GM19099 (cell line): ENCODE data around the gene GPR137.

Experiments
- POLR2A ChIP-seq: IDR thresholded peaks from 3 replicates; pipeline ENCODE4 v1.6.1; 2011; ENCODE audit warnings: low read depth; ENCODE audit not compliant: insufficient read length; ENCODE audit errors: extremely low read depth

The GPR137 gene

GRCh38 chr11:64266339-64266738, 19.3 kb upstream of the GPR137 start:
- TF ChIP-seq POLR2A = no peak

- TF ChIP-seq POLR2A = no peak
These were observed 18.3 kb upstream of the GPR137 start for GRCh38 chr11:64267207-64267945.

- TF ChIP-seq POLR2A = no peak
These were observed 17.4 kb upstream of the GPR137 start for GRCh38 chr11:64268025-64268892.

GRCh38 chr11:64268893-64269539, 16.6 kb upstream of the GPR137 start:
- TF ChIP-seq POLR2A = no peak

GRCh38 chr11:64269540-64270220, 16.0 kb upstream of the GPR137 start:
- TF ChIP-seq POLR2A = peak; percentile 63

GRCh38 chr11:64275031-64275800, 10.4 kb upstream of the GPR137 start:
- no peak for TF ChIP-seq POLR2A

- TF ChIP-seq POLR2A = no peak
These were observed 9.8 kb upstream of the GPR137 start for GRCh38 chr11:64275841-64276240.

- no peak for TF ChIP-seq POLR2A
These were observed 8.8 kb upstream of the GPR137 start for GRCh38 chr11:64276653-64277431.

GRCh38 chr11:64278576-64279190, 7.0 kb upstream of the GPR137 start:
- TF ChIP-seq POLR2A = no peak

GRCh38 chr11:64281957-64282770, 3.5 kb upstream of the GPR137 start:
- no peak for TF ChIP-seq POLR2A

GRCh38 chr11:64283092-64283491, 2.6 kb upstream of the GPR137 start:
- TF ChIP-seq POLR2A = no peak
